Jurkat, Clone E6-1 (cell line): ENCODE data around the gene ZXDB.

Experiments used
- DNase-seq: peaks from one replicate; pipeline ENCODE4 v3.0.0-alpha.2; 2011; ENCODE audit warnings: low read depth, low spot score
- H3K4me3 ChIP-seq: 2 replicates; pipeline ENCODE4 v1.5.1; 2011; ENCODE audit warnings: mild to moderate bottlenecking, low read length, control low read depth, moderate library complexity

ZXDB gene

DNA sequence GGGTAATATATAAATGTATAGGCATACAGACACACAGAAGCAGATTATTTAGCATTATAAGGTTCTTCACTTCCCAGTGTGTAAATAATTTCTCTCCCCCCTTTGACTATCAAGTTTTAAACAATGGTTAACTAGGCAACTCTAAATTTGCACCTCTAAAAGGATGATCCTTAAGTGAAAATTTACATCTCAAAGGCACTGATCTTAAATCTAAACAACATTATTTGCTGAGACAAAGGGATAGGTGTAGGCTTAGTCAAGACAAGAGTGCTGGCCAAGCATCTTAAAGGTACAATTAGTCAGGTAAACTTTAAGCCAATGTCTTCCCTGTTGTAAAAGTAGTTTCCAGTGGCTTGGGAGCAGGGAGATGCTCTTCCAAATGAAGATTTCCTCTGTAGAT is 55.2 kb downstream of the ZXDB start:
- no peak for DNase-seq
- no peak overlapping the region for H3K4me3 ChIP-seq
